NCI-H82 treated with DMSO at 0.1 percent for 48 hours (cell line): ENCODE data around the gene OXGR1.

Source experiments
- DNase-seq: peaks from one replicate; lab custom pipeline; 2025; ENCODE audit not compliant: unreplicated experiment; lab: John Stamatoyannopoulos, UW

Gene OXGR1

GRCh38 chr13:96963786-96964475, 30.3 kb downstream of the OXGR1 start:
- DNase-seq, result no peak

- DNase-seq, result no peak
Observed at GRCh38 chr13:96960379-96960778, 33.9 kb downstream of the OXGR1 start.

DNA sequence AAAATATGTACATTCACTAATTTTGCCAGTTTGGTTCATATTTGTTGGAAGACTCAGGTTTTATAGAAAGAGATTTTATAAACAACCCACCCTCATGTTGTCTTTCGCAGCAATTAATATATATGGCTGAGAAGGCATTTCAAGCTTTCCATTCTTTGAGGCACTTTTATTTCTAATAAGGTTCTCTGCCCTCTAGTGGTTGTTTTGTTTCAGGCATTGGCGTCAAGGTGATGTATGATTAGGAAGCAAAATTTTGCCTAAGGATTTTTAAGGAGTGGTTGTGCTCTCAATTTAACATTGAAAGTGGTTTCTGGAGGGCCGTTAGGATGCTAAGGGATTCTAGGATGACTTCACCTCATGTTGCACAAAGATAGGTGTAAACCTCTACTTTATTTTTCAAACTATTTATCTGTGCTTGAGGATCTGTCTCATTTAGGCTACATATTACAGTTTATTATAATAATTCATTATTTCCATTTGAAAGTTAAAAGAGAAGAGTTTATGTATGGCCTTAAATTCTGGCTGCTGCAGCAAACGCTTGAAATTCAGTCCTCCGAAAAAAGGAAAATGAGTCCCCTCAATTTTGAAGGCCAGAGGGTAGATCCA, 35.9 kb downstream of the OXGR1 start:
- peak; percentile 49 for DNase-seq

DNA sequence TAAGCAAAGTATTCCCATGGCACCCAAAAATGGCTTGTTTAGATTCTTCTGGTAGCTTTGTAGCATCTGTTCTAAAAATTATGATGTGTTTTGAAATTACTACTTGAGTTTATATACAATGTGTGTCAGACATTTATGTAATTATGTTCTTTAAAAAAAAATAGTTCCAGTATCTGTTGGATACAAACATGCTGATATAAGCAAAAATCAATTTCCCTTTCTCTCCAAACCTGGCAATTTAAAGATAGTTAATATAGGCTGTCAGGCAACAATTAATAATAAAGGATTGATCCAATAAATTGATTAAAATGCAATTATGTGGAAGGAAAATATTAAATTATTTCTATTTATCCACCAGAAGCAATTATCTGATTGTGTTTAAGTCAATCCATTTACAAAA, 41.7 kb downstream of the OXGR1 start:
- no peak for DNase-seq

GRCh38 chr13:96948127-96948526, 46.1 kb downstream of the OXGR1 start:
- no peak for DNase-seq

DNA sequence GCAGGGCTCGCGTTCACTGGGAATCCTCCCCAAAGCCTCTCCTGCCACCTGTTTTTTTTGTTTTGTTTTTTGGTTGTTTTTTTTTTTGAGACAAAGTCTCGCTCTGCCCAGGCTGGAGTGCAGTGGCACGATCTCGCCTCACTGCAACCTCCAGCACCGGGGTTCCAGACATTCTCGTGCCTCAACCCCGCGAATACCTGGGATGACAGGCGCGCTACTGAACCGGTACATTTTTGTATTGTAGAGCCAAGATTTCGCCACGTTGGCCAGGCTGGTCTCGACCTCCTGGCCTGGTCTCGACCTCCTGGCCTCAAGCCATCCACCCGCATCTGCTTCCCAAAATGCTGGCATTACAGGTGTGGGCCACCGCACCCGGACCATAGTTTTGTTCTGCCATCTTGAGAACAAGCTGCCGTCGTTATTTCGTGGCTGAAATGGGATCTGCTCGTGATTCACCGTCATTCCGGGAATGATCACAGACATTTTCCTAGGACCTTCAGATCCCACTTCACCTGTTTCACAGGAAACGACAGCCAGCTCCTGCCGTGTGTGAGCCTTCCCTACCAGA, 46.8 kb downstream of the OXGR1 start:
- DNase-seq, result no peak

GRCh38 chr13:96946709-96947311, 47.5 kb downstream of the OXGR1 start:
- no peak for DNase-seq

DNA sequence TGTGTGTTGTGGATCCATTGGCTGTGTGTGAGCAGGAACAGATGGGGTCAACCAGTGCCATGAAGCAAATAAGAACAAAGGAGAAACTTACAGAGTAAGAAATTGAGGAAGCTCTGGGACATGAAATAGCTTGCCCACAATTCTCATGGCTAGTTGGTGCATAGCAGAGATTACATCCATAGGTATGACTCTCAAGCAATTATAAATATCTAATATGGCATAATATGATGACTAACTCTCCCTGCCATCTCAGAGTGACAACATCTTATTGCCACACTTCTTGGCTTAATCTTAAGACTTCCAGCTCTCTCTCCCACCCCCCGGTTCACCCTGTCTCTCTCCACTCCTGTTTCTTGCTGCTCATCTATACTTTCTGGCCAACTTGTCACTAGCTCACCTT, 53.3 kb downstream of the OXGR1 start:
- DNase-seq, result no peak

DNA sequence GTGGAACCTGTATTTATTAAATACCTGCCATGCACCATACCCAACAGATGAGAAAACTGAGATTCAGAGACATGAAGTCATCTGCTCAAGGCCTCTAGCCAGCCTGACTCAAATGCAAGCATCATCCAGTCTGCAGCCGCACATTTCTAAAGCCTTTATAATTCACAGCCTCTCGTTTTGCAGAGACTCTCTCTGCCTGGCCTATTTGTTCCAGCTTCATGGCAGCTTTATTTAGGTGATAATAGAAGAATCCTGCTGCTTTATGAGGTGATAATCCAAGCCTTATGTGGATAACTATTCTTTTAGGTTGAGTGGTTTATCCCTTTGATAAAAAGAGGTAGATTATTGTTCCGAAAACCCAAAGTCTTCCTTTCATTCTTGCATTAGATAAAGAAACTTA, 58.4 kb downstream of the OXGR1 start:
- no peak for DNase-seq
